Retinal pigment epithelial cell (primary cell): Measurements from ENCODE around the gene PCDH1.

Experiments used
- DNase-seq: peaks from one replicate; pipeline ENCODE4 v3.0.0-alpha.2; 2010; ENCODE audit warnings: low read depth
- H3K4me3 ChIP-seq: 2 replicates; pipeline ENCODE4 v1.5.1; 2011; ENCODE audit warnings: mild to moderate bottlenecking, low read length, control low read depth, moderate library complexity
- CTCF ChIP-seq: conservative IDR thresholded peaks from 2 replicates; pipeline ENCODE4 v1.5.1; 2011; ENCODE audit warnings: low read depth, low read length, control low read depth, inconsistent platforms

The PCDH1 gene

GRCh38 chr5:141880961-141881801 is 3.0 kb upstream of the PCDH1 start:
- no peak for TF ChIP-seq CTCF
- DNase-seq, result no peak
- no peak overlapping the region for H3K4me3 ChIP-seq

- DNase-seq, result no peak
- no peak for TF ChIP-seq CTCF
- H3K4me3 ChIP-seq, result no peak overlapping the region
Measured at GRCh38 chr5:141879941-141880738, 1.9 kb upstream of the PCDH1 start.

- DNase-seq, result no peak
- no peak for TF ChIP-seq CTCF
- H3K4me3 ChIP-seq, result no peak overlapping the region
Measured at GRCh38 chr5:141879426-141879759, 1.2 kb upstream of the PCDH1 start.

- H3K4me3 ChIP-seq, result peak overlapping the region; percentile 69
- peak; percentile 99 for TF ChIP-seq CTCF
- peak; percentile 59 for DNase-seq
Measured at GRCh38 chr5:141878711-141879425, 658 bp upstream of the PCDH1 start.

GRCh38 chr5:141877356-141878185 is 639 bp downstream of the PCDH1 start:
- H3K4me3 ChIP-seq, result peak overlapping the region; percentile 68
- TF ChIP-seq CTCF, result no peak
- DNase-seq, result no peak

GRCh38 chr5:141876628-141877355 is 1.4 kb downstream of the PCDH1 start:
- TF ChIP-seq CTCF, result no peak
- DNase-seq, result no peak
- peak overlapping the region; percentile 68 for H3K4me3 ChIP-seq
